Hippocampal formation (tissue), 2 donors: ENCODE results near the gene STXBP4.

Source experiments
- DNase-seq, 2 donors: peaks; one replicate each; lab custom pipeline; 2025; lab: John Stamatoyannopoulos, UW

The STXBP4 gene

GRCh38 chr17:54968262-54968987 lies at the start of gene STXBP4, which contains the start of gene COX11:
Gene STXBP4 (plus strand): TSS chr17:54968765. CDS start chr17:54986220, 17,455 bp downstream.
Gene COX11 (minus strand): TSS chr17:54968654. CDS start chr17:54968646, 8 bp downstream.
- peak; percentile 85 to 93 for DNase-seq

- no peak for DNase-seq
Measured at GRCh38 chr17:54919425-54919824, 49.1 kb upstream of the STXBP4 start.

DNA sequence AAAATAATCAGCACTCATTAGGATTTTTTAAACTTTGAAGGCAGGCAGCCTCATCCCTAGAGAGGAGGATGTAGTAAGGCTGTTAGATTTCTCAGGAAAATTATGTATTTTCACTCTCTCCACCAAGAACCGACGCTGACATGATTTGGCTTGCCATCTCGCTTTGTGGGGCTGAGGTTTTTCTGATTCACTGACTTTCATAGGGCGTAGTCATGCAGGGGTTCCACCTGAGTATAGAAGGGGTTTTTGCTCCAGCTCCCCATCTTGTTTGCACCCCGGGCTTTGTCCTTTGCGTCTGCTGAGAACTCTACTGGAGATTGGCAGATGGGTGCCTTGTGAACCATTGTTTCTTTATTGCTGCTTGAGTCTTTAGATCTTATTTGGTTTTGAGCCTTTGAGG lies 47.7 kb upstream of the STXBP4 start:
- no peak for DNase-seq

DNA sequence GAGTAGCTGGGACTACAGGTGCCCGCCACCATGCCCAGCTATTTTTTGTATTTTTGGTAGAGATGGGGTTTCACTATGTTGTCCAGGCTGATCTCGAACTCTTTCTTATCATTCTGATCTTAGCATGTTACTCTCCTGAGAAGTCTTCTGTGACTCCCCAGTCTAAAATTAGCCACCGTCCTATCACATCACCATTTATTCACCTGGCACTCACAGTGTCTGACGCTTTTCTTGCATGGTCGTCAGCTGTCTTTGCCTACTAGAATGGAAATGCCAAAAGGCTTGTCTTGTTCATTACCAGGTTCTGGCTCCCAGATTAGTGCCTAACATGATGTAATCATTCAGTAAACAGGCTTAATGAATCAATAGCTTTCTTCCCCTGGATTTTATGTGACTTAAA lies 44.2 kb upstream of the STXBP4 start:
- DNase-seq = no peak

DNA sequence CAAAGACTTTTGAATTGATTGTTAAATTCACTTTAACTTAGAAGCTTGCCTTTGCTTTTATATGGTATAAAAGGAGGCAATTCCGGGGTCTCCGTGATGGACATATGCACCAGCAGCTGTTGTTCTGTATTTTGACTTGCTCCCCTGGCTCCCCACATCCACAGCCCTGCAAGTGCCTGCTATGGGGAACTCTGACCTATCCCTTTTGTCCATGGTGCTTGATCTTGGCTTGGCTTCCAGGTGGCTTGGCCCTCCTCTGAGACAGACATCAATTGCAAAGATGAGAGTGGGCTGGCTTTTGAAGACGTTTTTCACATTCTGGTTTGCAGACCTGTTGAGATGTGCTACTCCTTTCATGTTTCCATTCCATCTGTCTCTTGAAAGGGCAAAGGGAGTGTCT lies 41.0 kb upstream of the STXBP4 start:
- no peak for DNase-seq

DNA sequence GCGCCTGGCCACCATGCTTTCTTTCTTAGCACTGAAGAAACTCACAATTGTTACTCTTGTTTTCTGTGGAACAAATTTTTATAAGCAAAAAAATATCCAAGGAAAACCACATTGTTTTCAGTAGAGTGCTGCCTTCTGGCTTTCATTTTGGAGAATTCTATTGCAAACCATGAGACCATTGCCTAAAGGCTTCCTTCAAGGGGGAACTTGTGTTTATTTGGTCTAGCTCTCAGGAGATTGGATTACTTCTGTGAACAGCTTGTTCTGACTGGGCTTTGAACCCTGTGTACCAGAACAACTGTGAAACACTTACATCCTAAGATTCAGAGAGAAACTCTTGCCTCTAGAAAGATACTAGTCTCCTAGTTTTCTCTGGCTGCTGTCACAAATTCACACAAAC lies 35.9 kb upstream of the STXBP4 start:
- no peak for DNase-seq

DNA sequence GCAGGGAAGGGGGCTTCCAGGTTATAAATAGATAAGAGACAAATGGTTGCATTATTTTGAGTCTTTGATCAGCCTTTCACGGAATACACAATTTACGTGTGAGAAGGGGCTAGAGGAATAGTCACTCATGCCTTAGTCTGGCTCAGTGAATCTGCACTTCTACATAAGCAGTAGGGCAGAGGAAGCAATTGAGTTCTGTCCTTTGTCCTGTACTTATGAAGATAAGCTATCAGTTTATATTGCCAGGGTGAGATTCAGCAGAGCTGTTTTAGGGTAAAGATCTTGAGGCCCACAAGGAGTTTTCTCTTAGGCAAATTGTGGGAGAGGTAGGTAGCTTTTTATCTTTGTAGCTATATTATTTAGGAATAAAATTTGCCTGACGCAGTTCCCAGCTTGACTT lies 34.6 kb upstream of the STXBP4 start:
- DNase-seq = no peak

DNA sequence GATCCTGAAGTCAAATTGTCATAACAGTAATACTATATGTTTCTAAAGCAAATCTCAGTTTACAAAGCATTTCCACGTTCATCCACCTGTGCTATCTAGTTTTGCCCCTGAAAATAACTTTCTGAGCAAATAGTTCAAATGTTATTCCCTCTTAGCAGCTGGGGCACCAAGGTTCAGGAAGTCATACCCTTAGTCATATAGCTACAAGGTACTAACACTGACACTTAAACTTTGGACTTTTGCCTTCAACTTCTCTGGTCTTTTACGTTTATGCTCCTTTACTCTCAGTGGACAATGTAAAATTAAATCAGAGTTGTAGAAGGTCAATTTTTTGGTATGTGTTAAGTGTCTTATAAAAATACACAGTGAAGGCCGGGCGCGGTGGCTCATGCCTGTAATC lies 33.1 kb upstream of the STXBP4 start:
- DNase-seq = no peak

DNA sequence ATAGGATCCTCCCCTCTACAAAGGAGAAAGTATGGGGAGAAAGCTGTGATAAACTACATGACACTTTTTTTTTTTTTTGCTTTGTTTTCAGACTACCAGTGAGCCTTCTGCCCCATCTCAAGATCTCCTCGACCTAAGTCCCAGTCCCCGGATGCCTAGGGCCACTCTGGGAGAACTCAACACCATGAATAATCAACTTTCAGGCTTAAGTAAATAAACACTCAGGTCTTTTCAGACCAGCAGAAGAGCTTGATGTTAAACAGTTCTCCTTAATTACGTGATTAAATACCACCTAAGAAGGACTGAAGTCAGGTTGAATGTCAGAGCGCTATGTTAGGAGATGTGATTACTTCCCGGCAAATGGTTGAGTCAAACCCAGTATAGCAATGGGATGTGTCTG lies 31.5 kb upstream of the STXBP4 start:
- DNase-seq = no peak

DNA sequence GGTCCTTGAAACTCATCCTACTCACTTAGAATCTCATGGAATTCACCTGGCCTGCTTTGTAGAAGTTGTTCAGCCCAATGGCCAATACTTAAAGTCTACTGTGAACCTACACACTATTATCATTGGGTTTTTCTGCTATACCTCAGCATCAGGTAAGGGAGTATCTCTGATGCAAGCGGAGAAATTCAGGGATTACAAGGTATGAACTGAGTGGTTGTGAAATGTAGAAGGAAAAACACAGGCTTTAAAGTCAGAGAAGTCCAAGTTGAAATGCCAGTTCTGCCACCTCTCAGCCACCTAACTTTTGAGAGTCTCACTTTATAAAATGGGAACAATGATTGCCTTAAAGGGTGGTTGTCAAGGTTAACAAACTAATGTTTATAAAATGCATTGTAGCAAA lies 31.1 kb upstream of the STXBP4 start:
- no peak for DNase-seq

DNA sequence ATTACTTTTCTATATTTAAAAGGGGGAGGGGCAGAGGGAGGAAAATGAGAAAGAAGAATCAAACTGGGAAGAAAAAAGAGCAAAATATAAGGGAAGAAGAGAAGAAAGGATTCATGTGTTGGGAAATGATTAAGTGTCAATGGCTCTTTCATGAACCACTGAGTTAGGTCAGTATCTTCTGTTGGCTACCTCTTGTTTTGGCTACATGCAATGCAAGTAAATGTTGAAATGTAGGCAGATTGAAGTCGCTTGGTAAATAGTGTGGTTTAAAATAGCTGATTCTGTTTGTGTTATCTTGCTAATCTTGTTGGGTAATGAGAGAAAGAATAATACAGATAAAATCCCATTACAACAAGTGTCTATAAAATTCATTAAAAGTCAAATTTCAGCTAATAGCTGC lies 27.3 kb upstream of the STXBP4 start:
- DNase-seq = no peak

GRCh38 chr17:54944796-54945195 lies 23.8 kb upstream of the STXBP4 start:
- no peak for DNase-seq

DNA sequence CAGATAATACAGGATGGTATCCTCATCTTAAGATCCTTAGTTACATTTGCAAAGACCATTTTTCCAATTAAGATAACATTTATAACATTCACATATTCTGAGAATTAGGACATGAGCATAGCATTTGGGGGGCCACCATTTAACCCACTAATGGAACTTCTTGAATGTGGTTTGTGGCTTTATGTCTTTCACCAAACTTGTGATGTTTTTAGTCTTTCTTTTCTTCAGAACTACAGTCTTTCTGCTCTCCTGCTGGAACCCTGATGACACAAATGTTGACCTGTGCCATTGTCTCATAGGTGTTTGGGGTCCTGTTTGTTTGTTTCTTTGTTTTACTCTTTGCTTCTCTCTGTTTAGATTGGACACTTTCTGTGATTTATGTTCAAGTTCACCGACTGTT lies 23.3 kb upstream of the STXBP4 start:
- no peak for DNase-seq

GRCh38 chr17:54945671-54946070 lies 22.9 kb upstream of the STXBP4 start:
- DNase-seq = no peak

DNA sequence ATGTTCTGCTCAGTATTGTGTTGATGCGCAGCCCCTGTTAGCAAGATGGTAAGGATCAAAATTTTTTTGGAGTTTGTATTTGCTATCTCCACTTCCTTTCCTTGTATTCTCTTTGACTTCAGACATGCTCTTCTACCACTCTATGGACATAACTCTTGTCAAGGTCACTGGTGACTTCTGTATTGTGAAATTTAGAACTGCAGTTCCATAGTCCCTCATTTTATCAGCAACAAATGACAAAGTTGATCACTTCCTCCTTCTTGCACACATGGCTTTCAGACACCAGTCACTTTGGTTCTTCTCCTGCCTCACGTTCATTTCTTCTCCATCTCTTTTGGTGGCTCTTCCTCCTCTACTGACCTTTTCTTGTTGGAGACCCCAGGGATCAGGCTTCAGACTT lies 21.2 kb upstream of the STXBP4 start:
- DNase-seq = no peak

DNA sequence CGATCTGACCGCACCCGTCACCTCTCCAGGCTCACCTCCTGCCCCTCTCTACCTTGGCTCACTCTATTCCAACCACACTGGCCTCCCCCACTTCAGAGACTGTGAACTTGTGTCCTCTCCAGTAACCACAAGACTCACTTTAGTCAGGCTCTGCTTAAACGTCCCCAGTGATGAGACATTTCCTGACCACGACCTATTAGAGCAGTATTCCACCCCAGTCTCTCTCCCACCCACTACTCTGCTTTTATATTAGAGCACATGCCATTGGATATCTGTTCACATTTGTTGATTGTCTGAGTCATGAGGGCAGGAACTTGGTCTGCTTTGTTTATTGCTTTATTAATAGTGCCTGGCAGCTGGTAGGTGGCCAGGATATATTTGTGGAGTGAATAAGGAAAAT lies 20.2 kb upstream of the STXBP4 start:
- no peak for DNase-seq

- no peak for DNase-seq
Measured at GRCh38 chr17:54950116-54950515, 18.4 kb upstream of the STXBP4 start.

GRCh38 chr17:54951286-54951685 lies 17.3 kb upstream of the STXBP4 start:
- no peak for DNase-seq

DNA sequence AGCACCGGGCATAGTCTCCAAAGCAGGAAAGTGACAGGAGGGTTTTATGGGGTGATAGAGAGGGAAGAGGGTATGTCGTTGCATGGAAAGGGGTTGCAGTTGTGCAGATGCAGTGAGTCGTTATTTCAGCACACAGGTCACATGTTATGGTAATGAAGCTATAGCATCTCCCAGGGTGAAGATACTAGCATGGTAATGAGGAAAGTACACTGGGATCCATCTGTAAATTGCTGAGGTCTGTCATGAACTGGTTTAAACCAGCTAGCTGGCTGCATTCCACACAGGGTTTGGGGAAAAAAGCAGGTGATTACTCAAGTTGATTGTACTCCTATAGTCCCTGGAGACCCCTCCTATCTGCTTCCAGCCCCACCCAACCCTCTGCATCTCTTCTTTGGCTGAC lies 11.8 kb upstream of the STXBP4 start:
- DNase-seq = no peak

- DNase-seq = peak in 1 of 2 donors; percentile 25
Measured at GRCh38 chr17:54967621-54968261, 824 bp upstream of the STXBP4 start.

- no peak for DNase-seq
Measured at GRCh38 chr17:54968988-54969332, 395 bp downstream of the STXBP4 start.

DNA sequence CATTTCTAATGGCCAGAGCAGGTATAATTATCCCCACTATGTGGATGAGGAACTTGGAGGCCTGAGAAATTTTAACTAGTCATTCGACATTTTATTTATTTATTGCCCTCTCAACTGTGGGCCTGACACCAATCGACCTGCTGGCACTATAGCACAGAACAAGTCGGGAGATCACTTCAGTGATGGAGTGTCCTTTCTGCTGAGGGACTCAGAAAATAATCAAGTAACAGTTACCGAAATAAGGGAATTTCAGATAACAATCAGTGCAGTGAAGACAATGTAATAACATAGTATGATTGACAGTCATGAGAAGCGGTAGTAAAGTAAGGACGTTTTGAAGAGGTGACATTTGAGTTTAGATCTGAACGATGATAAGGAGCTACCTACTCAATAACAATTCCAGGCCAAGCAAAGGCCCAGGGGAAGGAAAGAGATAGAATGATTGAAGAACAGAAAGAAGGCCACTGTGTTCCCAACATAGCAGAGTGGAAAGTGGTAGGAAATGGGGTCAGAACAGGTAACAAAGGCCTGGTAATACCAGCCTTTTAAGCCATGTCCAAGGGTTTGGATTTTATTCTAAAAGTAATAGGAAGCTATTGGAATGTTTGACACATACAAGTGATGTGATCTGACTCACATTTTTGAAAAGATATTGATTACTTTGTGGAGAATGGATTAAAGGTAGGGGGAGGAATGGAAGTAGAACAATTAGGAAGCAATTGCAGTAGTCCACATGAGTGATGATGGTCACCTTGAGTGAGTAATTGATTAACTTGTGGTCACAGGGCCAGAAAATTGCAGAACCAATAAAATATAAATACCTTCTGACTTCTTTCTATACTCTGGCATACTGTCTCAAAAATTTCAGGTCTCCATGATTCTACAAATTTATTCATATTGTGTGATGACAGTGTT lies 1.4 kb downstream of the STXBP4 start:
- no peak for DNase-seq

- no peak for DNase-seq
Measured at GRCh38 chr17:54971147-54971546, 2.6 kb downstream of the STXBP4 start.
